ENCODE results near the gene DEFB129.

- TF ChIP-seq CTCF (conservative IDR thresholded peaks at IDR 0.05) (no peak), ZFX (IDR thresholded peaks at IDR 0.05) (no peak)
These were observed 44.5 kb downstream of the DEFB129 start for GRCh38 chr20:271528-271927.
